ENCODE measurements around the gene IGF2BP1.

- TF ChIP-seq EZH2 (IDR thresholded peaks at IDR 0.05; ENCODE audit: insufficient read depth, low read length) (no peak), CTCF (IDR thresholded peaks at IDR 0.05; ENCODE audit: insufficient read depth, low read depth, low read length) (no peak)
Observed at GRCh38 chr17:49012769-49013255, 15.6 kb downstream of the IGF2BP1 start.

Measured in astrocyte (in vitro differentiated cells and primary cell).